Panc1 (cell line): Measurements from ENCODE around the gene NFKBIB.

Source experiments
- POLR2AphosphoS5 ChIP-seq: IDR thresholded peaks from 2 replicates; pipeline ENCODE4 v1.6.1; 2012; ENCODE audit warnings: mild to moderate bottlenecking, low read depth, low read length, moderate library complexity
- REST ChIP-seq, 2 experiments: IDR thresholded peaks; 2 replicates each; pipeline ENCODE4 v1.6.1; 2011 to 2012; ENCODE audit warnings: low read depth in 2 of 2, control low read depth in 1 of 2, low read length in 1 of 2, mild to moderate bottlenecking in 1 of 2, moderate library complexity in 1 of 2; ENCODE audit not compliant: insufficient read depth in 1 of 2
- SIN3A ChIP-seq: IDR thresholded peaks from 2 replicates; pipeline ENCODE4 v1.6.1; 2012; ENCODE audit warnings: low read depth, mild to moderate bottlenecking, low read length, moderate library complexity, borderline replicate concordance; ENCODE audit not compliant: insufficient read depth
- TCF7L2 ChIP-seq: IDR thresholded peaks from 2 replicates; pipeline ENCODE4 v1.6.1; 2011; ENCODE audit warnings: mild to moderate bottlenecking, low read depth, low read length, inconsistent platforms
- TF ChIP-seq, protein P1 (sequence below): fragments of 450-650 bp; IDR thresholded peaks from 2 replicates; pipeline ENCODE4 v1.5.1; 2017; ENCODE audit warnings: mild to moderate bottlenecking

- TF ChIP-seq, protein P1, sequence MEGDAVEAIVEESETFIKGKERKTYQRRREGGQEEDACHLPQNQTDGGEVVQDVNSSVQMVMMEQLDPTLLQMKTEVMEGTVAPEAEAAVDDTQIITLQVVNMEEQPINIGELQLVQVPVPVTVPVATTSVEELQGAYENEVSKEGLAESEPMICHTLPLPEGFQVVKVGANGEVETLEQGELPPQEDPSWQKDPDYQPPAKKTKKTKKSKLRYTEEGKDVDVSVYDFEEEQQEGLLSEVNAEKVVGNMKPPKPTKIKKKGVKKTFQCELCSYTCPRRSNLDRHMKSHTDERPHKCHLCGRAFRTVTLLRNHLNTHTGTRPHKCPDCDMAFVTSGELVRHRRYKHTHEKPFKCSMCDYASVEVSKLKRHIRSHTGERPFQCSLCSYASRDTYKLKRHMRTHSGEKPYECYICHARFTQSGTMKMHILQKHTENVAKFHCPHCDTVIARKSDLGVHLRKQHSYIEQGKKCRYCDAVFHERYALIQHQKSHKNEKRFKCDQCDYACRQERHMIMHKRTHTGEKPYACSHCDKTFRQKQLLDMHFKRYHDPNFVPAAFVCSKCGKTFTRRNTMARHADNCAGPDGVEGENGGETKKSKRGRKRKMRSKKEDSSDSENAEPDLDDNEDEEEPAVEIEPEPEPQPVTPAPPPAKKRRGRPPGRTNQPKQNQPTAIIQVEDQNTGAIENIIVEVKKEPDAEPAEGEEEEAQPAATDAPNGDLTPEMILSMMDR, result no peak
- TF ChIP-seq POLR2AphosphoS5 (no peak), SIN3A (no peak), REST (IDR thresholded peaks at IDR 0.05; ENCODE audit: insufficient read depth in 1 of 2, low read depth in 2 of 2, low read length in 1 of 2) (no peak), TCF7L2 (no peak)
Measured at GRCh38 chr19:38851622-38852230, 48.0 kb upstream of the NFKBIB start.
